GM12801 (cell line): ENCODE results near the gene METTL26.

ENCODE experiments used
- TF ChIP-seq, protein P1 (sequence below): IDR thresholded peaks from one replicate; pipeline ENCODE4 v1.5.1; 2011; ENCODE audit warnings: control low read depth; ENCODE audit not compliant: insufficient read length; ENCODE audit errors: extremely low read depth

The METTL26 gene

DNA sequence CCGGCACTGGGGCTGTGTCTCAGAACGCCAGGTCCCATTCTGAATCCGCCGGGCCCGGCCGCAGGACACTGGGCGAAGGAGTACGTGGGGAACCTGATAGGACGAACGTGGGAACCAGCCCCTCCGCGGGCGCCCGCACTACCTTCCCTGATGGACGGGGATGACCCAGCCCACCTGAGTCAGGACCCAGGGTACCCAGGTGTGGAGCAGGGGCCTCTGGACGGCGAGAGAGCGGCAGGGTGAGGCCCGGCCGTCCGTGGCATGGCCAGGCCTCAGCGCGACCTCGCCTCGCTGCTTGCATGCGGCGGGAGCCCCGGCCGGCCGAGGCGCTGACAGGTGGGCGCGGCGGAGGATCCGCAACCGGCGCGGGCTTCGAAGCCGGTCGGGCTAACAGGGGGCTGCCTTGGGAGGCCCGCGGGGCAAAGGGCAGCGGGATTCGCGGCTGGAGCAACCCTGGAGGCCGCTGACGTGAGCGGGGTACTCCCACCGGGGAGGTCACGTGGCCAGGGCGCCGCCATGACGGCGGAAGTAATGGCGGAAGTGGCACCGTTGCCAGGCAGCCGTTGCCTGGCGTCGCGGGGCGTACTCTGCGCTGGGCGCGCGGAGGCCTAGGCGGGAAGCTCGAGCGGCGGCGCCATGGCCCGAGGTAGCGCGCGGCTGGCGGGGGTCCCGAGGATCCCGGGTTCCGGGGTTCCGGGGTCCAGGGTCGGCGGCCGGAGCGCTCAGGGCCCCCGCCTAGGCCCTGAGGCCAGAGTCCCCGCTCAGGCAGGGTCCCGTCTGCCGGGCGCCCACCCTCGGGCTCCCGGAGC lies 12.9 kb upstream of the METTL26 start, which contains the start of gene WDR90:
TSS of gene WDR90 (plus strand) at position 585 of the 809 bp plus-strand sequence. CDS start at position 637, 52 bp downstream.
- TF ChIP-seq, protein P1, sequence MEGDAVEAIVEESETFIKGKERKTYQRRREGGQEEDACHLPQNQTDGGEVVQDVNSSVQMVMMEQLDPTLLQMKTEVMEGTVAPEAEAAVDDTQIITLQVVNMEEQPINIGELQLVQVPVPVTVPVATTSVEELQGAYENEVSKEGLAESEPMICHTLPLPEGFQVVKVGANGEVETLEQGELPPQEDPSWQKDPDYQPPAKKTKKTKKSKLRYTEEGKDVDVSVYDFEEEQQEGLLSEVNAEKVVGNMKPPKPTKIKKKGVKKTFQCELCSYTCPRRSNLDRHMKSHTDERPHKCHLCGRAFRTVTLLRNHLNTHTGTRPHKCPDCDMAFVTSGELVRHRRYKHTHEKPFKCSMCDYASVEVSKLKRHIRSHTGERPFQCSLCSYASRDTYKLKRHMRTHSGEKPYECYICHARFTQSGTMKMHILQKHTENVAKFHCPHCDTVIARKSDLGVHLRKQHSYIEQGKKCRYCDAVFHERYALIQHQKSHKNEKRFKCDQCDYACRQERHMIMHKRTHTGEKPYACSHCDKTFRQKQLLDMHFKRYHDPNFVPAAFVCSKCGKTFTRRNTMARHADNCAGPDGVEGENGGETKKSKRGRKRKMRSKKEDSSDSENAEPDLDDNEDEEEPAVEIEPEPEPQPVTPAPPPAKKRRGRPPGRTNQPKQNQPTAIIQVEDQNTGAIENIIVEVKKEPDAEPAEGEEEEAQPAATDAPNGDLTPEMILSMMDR: no peak

DNA sequence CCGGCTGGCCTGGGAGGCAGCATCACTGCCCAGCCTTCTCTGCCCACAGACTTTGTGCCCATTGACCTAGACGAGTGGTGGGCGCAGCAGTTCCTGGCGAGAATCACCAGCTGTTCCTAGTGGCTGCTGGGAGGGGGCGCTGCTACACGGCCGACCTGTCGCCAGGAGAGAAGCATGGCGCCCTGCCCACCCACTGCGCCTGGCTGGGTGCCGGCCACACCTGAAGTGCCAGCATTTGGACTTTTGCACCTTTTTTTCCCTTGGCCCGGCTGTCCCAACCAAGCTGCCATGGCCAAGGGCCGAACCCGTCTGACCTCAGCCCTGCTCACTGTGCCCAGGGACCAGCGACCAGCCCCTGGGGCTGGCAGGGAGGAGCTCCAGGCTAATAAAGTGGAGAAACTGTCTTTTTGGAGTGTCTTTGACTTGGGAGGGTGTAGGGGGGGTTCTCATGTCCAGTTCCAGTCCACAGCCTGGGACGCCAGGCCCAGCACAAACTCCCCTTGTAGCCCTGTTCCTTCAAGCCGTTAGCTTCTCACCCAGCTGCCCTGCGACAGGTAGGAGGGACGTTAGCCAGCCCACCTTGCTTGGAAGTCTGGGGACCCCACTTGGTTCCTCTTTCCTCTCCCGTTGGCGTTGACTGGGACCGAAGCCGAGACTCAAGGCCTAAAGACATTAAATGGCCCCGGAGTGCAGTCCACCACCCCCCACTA lies 12.1 kb upstream of the METTL26 start:
- TF ChIP-seq, protein P1: no peak

DNA sequence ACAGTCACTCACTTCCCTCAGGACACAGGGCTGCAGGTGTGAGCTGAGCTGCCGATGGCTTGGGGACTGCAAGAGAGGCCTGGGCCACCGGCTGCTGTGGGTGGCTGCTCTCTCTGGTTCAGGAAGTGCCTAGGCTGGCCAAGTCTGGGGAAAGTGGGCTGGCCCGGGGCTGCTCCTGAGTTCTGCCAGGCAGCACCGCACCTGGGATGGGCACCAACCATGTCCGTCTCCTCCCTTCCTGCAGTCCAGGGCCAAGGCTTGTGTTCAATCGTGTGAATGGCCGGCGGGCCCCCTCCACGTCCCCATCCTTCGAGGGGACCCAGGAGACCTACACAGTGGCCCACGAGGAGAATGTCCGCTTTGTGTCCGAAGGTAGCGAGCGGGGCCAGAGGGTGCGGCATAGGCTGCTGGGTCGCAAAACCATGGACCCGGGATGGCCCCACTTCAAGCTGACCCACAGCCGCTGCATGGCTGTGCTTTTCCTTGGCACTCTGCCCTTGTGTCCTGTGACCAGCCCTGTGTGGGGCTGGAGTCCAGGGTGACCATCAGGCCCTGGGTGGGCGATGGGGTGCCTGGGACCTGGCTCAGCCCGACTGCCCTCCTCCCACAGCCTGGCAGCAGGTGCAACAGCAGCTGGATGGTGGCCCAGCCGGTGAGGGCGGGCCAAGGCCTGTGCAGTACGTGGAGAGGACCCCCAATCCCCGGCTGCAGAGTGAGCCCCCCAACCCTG lies 11.2 kb upstream of the METTL26 start:
- TF ChIP-seq, protein P1: no peak

DNA sequence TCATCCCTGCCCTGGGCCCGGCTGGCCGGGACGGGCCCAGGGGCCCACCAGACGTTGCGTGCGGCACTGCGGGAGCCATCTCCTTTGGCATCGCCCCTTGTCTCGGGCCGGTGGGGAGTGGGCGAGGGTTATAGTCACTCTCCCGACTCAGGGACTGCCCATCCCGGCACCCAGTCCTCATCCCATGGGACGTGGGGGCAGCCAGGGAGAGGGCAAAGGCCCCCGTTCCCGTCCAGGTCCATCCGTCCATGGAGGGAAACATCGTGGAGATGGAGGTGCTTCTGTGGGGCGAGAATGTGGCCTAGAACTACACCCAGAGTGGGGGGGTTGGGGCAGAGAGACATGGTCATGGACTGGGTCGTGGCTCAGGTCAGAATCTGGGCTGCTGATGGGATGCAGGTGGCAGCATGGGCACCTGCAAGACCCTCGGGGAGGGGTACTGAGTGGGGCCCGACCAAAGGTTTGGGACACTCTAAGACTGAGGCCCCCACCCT lies 10.6 kb upstream of the METTL26 start:
- TF ChIP-seq, protein P1: no peak

DNA sequence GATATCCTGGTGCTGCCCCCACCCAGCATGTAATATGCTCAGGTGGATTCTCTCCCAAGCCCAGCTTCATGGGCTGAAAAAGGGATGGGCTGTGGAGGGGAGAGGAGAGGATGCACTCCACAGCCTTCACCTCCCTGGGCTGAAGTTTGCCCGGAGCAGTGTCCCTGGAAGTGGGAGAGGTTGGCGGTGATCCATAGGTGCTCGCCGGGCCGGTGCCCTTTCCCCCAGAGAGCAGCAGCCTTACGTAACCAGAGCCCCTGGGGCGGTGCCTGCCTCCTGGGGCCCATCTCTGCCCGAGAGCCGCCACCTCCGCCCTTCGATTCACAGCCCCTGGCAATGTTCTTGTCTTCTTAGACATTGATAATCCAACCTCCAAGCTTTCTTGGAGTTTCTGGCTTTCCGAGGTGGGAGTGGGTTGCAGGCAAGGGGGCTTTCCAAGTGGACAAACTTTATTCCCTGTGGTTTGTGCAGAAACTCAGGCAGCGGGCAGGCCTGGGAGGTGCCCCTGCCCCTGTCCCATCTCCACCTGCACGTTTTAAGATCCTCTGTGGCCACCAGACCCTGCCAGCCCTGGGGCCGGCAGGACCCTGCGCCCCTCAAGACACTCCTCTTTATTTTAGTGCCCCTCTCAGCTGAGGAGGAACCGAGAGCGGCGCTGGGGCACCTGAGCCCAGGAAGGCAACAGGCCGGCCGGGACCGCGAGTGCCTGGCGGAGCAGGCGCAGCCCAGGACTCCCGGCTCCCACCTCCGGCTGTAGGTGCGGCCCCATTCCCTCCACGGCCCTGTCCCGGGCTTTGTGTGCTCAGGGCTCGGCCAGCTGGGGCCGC lies 10.0 kb upstream of the METTL26 start:
- TF ChIP-seq, protein P1: no peak

DNA sequence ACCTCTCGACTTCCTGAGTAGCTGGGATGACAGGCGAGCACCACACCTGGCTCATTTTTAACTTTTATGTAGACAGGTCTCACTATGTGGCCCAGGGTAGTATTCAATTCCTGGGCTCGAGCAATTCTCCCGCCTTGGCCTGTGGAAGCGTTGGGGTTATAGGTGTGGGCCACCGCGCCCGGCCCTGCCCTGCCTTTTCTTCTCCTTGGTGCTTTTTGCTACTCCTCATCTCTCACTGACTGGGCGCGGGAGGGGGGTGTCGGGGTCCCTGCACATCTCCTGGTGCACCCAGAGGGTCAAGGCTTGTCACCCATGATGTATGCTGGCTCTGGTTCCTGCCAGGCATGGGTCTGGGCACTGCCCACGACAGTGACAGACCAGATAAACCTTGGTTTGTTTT lies 8.5 kb upstream of the METTL26 start:
- TF ChIP-seq, protein P1: no peak

DNA sequence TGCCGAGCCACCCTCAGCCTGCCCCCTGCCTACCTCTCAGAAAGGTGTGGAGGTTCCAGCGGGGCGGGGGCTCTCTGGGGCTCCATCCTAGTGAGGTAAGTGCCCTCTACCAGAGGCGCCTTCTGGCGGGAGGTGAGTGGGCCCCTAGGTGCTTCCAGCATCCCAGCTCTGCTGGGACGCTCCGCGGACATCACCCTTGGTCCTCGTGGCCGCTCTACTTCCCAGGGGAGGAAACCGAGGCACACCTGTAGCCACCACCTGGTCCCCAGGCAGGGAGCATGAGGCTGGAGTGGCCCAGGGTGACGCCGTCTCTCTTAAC lies 6.9 kb upstream of the METTL26 start:
- TF ChIP-seq, protein P1: no peak
